Measurements from ENCODE around the gene C1QTNF9.
"Not testable (repeated sequence)": the region's sequence is repeated elsewhere in the genome, so short reads cannot be mapped to it uniquely, and the experiment has no call there.

GRCh38 chr13:24359252-24359651 is 49.9 kb downstream of the C1QTNF9 start:
- not testable (repeated sequence) for TF ChIP-seq POLR2A (IDR thresholded peaks at IDR 0.05; ENCODE audit: low read length); GATA1 (IDR thresholded peaks at IDR 0.05; ENCODE audit: low read depth, low read length)
